ENCODE data around the gene GRID1.

GRID1 gene

GRCh38 chr10:86368987-86369386 is 2.4 kb upstream of the GRID1 start:
- DNase-seq (ENCODE audit: low read depth), result no peak

GRCh38 chr10:86368046-86368445 is 1.5 kb upstream of the GRID1 start:
- DNase-seq (ENCODE audit: low read depth), result no peak

- no peak for DNase-seq (ENCODE audit: low read depth)
Observed at GRCh38 chr10:86367152-86367951, 757 bp upstream of the GRID1 start.

GRCh38 chr10:86366902-86367151 is 232 bp upstream of the GRID1 start:
- DNase-seq (ENCODE audit: low read depth), result no peak

GRCh38 chr10:86365346-86366032 is 1.1 kb downstream of the GRID1 start:
- DNase-seq (ENCODE audit: low read depth), result no peak

GRCh38 chr10:86364491-86365345 is 1.9 kb downstream of the GRID1 start:
- no peak for DNase-seq (ENCODE audit: low read depth)

GRCh38 chr10:86363833-86364490 is 2.6 kb downstream of the GRID1 start:
- no peak for DNase-seq (ENCODE audit: low read depth)

GRCh38 chr10:86363184-86363832 is 3.3 kb downstream of the GRID1 start:
- DNase-seq (ENCODE audit: low read depth), result no peak

GRCh38 chr10:86362586-86363183 is 3.9 kb downstream of the GRID1 start:
- DNase-seq (ENCODE audit: low read depth), result no peak

- DNase-seq (ENCODE audit: low read depth), result no peak
Observed at GRCh38 chr10:86362129-86362527, 4.5 kb downstream of the GRID1 start.

- DNase-seq (ENCODE audit: low read depth), result no peak
Observed at GRCh38 chr10:86361156-86362128, 5.2 kb downstream of the GRID1 start.

- DNase-seq (ENCODE audit: low read depth), result no peak
Observed at GRCh38 chr10:86360657-86361056, 5.9 kb downstream of the GRID1 start.

GRCh38 chr10:86359954-86360353 is 6.6 kb downstream of the GRID1 start:
- DNase-seq (ENCODE audit: low read depth), result no peak

GRCh38 chr10:86359111-86359510 is 7.5 kb downstream of the GRID1 start:
- no peak for DNase-seq (ENCODE audit: low read depth)

GRCh38 chr10:86357676-86358075 is 8.9 kb downstream of the GRID1 start:
- DNase-seq (ENCODE audit: low read depth), result no peak

- DNase-seq (ENCODE audit: low read depth), result no peak
Observed at GRCh38 chr10:86357041-86357440, 9.6 kb downstream of the GRID1 start.

- DNase-seq (ENCODE audit: low read depth), result no peak
Observed at GRCh38 chr10:86356296-86356695, 10.3 kb downstream of the GRID1 start.

GRCh38 chr10:86355571-86356038 is 11.0 kb downstream of the GRID1 start:
- DNase-seq (ENCODE audit: low read depth), result no peak

- no peak for DNase-seq (ENCODE audit: low read depth)
Observed at GRCh38 chr10:86354761-86355540, 11.6 kb downstream of the GRID1 start.

All from T follicular helper cell (primary cell).